T1000 (cell line): ENCODE results near the gene LRFN5.
"Not testable (repeated sequence)": the region's sequence is repeated elsewhere in the genome, so short reads cannot be mapped to it uniquely, and the experiment has no call there.

Experiments
- DNase-seq: peaks from one replicate; lab custom pipeline; 2025; ENCODE audit warnings: mixed read lengths; lab: John Stamatoyannopoulos, UW

The LRFN5 gene

GRCh38 chr14:41636492-41637392 lies 30.1 kb downstream of the LRFN5 start:
- DNase-seq = peak; percentile 40

- no peak for DNase-seq
These were observed 35.0 kb downstream of the LRFN5 start for GRCh38 chr14:41641690-41642089.

GRCh38 chr14:41642367-41642766 lies 35.7 kb downstream of the LRFN5 start:
- DNase-seq = no peak

DNA sequence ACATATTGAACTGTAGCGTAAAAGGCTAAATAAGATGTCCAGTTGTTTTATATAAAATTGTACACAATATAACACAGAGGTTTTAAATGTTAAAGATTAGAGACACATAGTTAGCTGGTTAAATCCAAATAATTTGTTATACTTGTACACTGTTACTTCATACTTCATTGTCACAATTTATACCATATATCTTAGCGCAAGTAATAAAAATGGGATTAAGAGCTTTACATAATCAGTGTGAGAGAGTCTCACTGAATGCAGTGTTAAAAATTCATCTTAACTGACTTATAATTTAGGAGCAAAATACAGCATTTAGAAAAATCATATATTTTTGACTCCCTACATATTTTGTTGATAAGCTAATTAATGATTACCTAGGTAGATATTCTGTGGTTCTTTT lies 36.1 kb downstream of the LRFN5 start:
- DNase-seq = no peak

GRCh38 chr14:41644606-41645005 lies 37.9 kb downstream of the LRFN5 start:
- DNase-seq = no peak

DNA sequence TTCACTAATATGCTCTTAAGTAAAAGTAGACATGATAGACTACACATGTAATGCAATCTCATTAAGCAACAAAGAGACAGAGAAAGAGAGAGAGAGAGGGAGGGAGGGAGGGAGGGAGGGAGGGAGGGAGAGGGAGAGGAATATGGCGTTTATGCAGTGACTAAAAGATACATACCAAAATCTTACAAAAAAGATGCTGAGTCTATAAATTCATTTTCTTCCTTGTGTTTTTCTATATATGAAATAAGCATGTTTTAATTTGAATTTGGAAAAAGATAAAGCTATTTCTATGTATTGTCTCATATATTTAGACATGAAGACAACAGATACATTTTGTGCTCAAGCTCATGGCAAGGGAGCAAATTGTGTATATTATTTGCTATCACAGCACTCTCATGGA lies 44.1 kb downstream of the LRFN5 start:
- no peak for DNase-seq

- DNase-seq = no peak
These were observed 47.5 kb downstream of the LRFN5 start for GRCh38 chr14:41654196-41654595.

DNA sequence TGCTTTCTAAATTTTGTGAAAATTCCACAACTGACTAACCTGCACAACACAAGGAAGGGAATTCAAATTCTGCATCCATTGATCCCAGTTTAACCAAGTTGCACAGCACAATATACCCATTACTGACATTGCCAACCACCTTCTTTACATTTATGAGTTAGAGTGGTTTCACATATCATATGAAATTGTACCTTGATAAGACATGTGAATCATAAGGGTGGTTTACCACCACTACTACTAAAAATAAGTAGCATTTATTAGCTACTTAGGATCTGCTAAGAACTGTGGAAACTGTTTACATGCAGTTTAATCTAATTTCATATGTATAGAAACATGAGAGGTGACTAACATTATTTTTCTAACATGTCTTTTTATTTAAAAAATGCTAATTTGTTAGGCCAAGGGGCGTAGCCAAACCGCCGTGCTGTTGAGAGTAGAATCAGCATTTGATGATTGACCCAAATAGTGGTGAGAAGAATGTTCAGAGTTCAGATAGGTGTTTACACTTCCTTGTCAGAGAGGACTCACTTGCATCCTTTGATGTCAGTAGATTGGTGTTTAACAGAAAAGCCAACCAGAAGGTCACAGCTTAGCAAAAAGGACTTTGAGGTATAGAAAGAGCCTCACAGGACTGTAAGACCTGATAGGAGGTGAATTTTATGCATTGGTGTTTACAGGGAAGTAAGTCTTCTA lies 56.2 kb downstream of the LRFN5 start:
- DNase-seq = no peak

- no peak for DNase-seq
These were observed 56.8 kb downstream of the LRFN5 start for GRCh38 chr14:41663473-41663850.

GRCh38 chr14:41666301-41666700 lies 59.6 kb downstream of the LRFN5 start:
- DNase-seq = no peak

GRCh38 chr14:41668356-41668755 lies 61.7 kb downstream of the LRFN5 start:
- no peak for DNase-seq

DNA sequence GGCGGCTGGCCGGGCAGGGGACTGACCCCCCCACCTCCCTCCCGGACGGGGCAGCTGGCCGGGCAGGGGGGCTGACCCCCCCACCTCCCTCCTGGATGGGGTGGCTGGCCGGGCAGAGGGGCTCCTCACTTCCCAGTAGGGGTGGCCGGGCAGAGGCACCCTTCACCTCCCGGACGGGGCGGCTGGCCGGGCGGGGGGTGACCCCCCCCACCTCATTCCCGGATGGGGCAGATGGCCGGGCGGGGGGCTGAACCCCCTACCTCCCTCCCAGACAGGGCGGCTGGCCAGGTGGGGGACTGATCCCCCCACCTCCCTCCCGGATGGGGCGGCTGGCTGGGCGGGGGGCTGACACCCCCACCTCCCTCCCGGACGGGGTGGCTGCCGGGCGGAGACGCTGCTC lies 66.9 kb downstream of the LRFN5 start:
- not testable (repeated sequence) for DNase-seq

- not testable (repeated sequence) for DNase-seq
These were observed 67.9 kb downstream of the LRFN5 start for GRCh38 chr14:41674511-41674971.

DNA sequence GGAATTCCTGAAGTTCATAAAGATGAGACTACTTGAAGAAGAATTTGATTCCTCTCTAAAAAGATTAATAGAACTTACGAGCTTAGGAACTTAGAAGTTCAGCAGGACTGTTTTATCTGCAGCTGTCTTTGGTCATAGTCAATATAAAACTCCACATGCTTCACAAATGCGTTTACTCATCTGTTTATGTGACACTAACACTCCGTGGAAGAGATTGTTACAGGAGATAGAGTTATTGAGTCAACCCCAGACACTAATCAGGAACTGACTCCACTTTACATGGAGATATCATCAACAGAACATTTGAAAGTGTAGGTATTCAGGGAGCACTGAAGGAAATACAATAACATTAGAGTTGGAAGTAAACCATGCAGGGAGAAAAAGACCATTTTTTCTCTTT lies 92.8 kb downstream of the LRFN5 start:
- no peak for DNase-seq

GRCh38 chr14:41718477-41719166 lies 111.9 kb downstream of the LRFN5 start:
- DNase-seq = no peak

- no peak for DNase-seq
These were observed 132.5 kb downstream of the LRFN5 start for GRCh38 chr14:41739203-41739602.

- DNase-seq = no peak
These were observed 136.5 kb downstream of the LRFN5 start for GRCh38 chr14:41743140-41743539.

- no peak for DNase-seq
These were observed 142.8 kb downstream of the LRFN5 start for GRCh38 chr14:41749429-41749828.

GRCh38 chr14:41750575-41750974 lies 143.9 kb downstream of the LRFN5 start:
- DNase-seq = not testable (repeated sequence)

DNA sequence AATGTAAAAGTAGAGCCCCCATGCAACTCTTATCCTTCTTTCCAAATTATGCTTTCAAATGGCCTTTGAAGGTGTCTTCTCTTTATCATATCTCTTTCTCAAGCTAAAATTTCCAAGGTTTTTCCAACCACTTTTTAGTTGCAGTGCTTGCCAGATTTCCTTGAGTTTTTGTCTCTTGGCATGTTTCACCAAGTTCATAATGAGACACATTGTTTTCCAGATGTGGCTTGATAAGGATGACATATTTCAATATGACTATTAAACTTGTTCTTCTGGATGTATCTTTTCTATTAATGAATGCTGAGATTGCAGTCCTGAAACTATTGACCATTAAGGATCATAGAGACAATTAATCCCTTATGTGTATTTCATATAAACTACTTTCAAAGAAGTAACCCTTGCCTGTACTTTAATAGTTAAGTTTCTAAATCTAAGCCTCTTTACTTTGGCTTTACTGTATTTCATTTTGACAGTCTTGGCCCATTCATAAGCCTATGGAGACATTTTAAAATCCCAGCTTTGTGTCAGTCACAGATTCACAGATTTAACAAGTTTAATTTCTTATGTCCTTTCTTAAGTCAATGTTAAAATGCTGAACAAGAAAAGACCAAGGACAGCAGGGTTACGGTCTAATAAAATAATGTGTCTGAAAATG lies 151.5 kb downstream of the LRFN5 start:
- no peak for DNase-seq

DNA sequence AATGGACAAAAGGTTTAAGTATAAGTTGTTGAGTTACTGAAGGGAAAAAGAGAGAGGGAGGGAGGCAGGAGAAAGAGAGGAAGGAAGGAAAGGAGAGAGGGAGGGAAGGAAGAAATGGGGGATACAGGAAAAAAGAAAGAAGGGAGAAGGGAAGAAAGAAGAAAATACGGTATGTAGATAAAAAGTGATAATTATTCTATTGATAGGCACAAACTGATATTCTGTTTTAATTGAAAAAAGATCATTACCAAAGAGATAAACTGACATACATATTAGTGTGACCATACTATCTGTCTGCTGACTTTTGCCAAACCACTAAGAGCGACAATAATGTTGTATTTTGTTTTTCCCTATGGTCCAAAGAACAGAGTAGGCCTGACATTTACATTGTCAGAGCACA lies 154.5 kb downstream of the LRFN5 start:
- no peak for DNase-seq

DNA sequence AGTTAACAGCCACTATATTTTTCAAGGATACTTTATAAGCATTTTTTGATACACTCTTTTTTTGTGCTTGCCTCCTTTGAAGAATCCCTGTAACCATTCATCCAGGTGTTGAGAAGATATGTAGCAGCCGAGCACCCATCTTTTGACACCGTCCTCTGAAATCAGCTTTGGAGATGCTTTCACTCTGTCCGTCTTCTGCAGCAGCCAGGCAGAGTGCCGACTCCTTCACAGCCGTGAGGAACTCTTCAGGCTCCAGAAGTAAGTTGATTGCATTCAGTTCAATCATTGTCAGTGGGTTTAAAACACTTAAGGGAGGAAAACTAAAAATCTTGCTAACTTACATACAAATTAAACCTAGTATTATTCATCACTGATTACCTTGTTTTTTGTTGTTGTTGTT lies 160.1 kb downstream of the LRFN5 start:
- DNase-seq = no peak
